Central memory CD8-positive, alpha-beta T cell (primary cell): ENCODE measurements around the gene HOXB3.
A peak's percentile ranks its signal among the peaks of the same experiment; 100 is the strongest.

Experiments used
- ATAC-seq: fragments of 150-1000 bp; cut with Tn5 transposase; replicated peaks from 2 replicates; pipeline ENCODE4 v1.10.0; 2022; ENCODE audit warnings: mild to moderate bottlenecking, moderate FRiP score, moderate number of reproducible peaks; ENCODE audit not compliant: poor library complexity, severe bottlenecking; ENCODE audit errors: extremely low read depth
- DNase-seq, 2 donors: peaks; one replicate each; pipeline ENCODE4 v3.0.0; 2021; ENCODE audit warnings: low spot score in 2 of 2
- H3K27ac Mint-ChIP-seq: one replicate; pipeline ENCODE4 v1.8.0; 2022; ENCODE audit warnings: low read depth, mild to moderate bottlenecking, moderate library complexity, mixed read lengths
- H3K27me3 Mint-ChIP-seq: one replicate; pipeline ENCODE4 v1.8.0; 2022; ENCODE audit warnings: mixed read lengths
- H3K36me3 Mint-ChIP-seq: one replicate; pipeline ENCODE4 v1.8.0; 2022; ENCODE audit warnings: mild to moderate bottlenecking, moderate library complexity, mixed read lengths; ENCODE audit not compliant: insufficient read depth
- H3K4me1 Mint-ChIP-seq: one replicate; pipeline ENCODE4 v1.8.0; 2022; ENCODE audit warnings: mixed read lengths
- H3K4me3 Mint-ChIP-seq: one replicate; pipeline ENCODE4 v1.8.0; 2022; ENCODE audit warnings: mild to moderate bottlenecking, moderate library complexity, mixed read lengths
- H3K9me3 Mint-ChIP-seq: one replicate; pipeline ENCODE4 v1.8.0; 2022; ENCODE audit warnings: mixed read lengths

The HOXB3 gene

DNA sequence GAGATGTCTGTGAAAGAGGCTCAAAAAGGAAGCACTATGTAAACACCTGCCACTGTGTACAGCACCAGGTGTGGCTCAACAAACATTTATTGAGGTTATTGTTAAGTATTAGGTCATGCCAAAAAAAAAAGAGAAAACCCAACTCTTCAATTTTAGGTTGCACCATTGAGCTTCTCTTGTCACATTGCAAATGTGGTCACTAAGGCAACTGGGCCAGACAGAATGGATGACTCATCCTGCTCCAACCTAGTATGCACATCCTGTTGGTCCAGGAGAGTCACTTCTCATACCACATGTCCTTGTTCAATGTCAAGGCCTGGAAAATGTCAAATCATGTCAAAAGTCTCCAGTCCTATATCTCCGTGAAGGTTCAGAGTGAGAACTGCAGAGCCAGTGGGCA, 84.3 kb downstream of the HOXB3 start:
- Mint-ChIP-seq H3K36me3 (peaks cover 3% of the 10 kb centered on the region), H3K4me1 (peaks cover 11% of the 10 kb centered on the region), H3K27ac (peak overlapping the region; percentile 49), H3K9me3 (no peaks in the 10 kb centered on the region), H3K27me3 (peaks cover 7% of the 10 kb centered on the region), H3K4me3 (no peak overlapping the region)
- DNase-seq, result peak in 1 of 2 donors; percentile 37
- peak; percentile 97 for ATAC-seq

GRCh38 chr17:48504953-48505352, 85.1 kb downstream of the HOXB3 start:
- peaks cover 7% of the 10 kb centered on the region for H3K4me1 Mint-ChIP-seq
- H3K4me3 Mint-ChIP-seq, result no peak overlapping the region
- H3K36me3 Mint-ChIP-seq, result peaks cover 3% of the 10 kb centered on the region
- H3K9me3 Mint-ChIP-seq, result no peaks in the 10 kb centered on the region
- H3K27me3 Mint-ChIP-seq, result peaks cover 7% of the 10 kb centered on the region
- peak overlapping the region; percentile 49 for H3K27ac Mint-ChIP-seq
- no peak for DNase-seq
- no peak for ATAC-seq

- H3K27me3 Mint-ChIP-seq, result peaks cover 7% of the 10 kb centered on the region
- no peak overlapping the region for H3K27ac Mint-ChIP-seq
- peaks cover 3% of the 10 kb centered on the region for H3K36me3 Mint-ChIP-seq
- DNase-seq (no peak), ATAC-seq (no peak)
- peaks cover 7% of the 10 kb centered on the region for H3K4me1 Mint-ChIP-seq
- no peak overlapping the region for H3K4me3 Mint-ChIP-seq
- no peaks in the 10 kb centered on the region for H3K9me3 Mint-ChIP-seq
These were observed 86.3 kb downstream of the HOXB3 start for GRCh38 chr17:48503747-48504146.

DNA sequence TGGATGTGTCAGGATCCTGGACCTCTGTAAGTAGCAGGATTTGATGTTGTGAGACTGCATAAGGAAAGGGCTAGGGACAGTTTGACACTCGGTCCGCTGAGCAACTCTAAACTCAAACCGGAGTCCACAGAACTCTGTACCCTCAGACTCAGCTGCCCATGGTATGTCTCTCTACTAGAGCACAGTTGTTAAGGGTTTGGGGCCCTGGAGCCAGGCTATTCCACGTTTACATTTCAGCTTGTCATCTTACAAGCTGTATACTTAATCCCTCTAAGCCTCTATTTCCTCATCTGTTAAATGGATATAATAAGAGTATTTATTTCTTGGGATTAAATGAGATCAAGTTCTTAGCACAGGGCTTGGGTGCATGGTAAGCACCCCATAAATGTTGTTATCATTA, 87.1 kb downstream of the HOXB3 start:
- Mint-ChIP-seq H3K4me3 (no peak overlapping the region), H3K27ac (no peak overlapping the region), H3K27me3 (peaks cover 7% of the 10 kb centered on the region)

DNA sequence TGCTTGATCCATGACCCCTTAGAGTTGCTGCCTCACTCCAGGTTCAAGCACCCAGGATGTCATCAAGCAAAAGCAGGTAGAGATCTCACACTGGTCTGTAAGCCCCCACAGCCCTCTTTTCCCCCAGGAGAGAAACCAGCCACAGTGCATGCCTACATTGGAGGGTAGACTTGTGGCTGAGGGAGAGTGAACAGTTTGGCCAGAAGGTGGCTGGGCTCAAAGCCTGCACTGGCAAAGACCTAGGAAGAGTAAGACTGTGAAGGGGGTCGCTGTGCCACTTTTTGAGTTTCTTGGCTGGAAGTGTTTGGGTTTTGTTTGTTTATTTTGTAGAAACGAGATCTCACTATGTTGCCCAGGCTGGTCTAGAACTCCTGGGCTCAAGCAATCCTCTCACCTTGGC, 87.7 kb downstream of the HOXB3 start:
- Mint-ChIP-seq H3K27ac (no peak overlapping the region), H3K36me3 (peaks cover 1% of the 10 kb centered on the region), H3K4me1 (peaks cover 7% of the 10 kb centered on the region), H3K9me3 (no peaks in the 10 kb centered on the region), H3K27me3 (peaks cover 7% of the 10 kb centered on the region), H3K4me3 (no peak overlapping the region)
- ATAC-seq (no peak), DNase-seq (no peak)

More for the DNA sequence above, 87.1 kb downstream of the HOXB3 start:
- Mint-ChIP-seq H3K36me3 (peaks cover 3% of the 10 kb centered on the region), H3K4me1 (peaks cover 7% of the 10 kb centered on the region), H3K9me3 (no peaks in the 10 kb centered on the region)
- ATAC-seq (no peak), DNase-seq (no peak)

DNA sequence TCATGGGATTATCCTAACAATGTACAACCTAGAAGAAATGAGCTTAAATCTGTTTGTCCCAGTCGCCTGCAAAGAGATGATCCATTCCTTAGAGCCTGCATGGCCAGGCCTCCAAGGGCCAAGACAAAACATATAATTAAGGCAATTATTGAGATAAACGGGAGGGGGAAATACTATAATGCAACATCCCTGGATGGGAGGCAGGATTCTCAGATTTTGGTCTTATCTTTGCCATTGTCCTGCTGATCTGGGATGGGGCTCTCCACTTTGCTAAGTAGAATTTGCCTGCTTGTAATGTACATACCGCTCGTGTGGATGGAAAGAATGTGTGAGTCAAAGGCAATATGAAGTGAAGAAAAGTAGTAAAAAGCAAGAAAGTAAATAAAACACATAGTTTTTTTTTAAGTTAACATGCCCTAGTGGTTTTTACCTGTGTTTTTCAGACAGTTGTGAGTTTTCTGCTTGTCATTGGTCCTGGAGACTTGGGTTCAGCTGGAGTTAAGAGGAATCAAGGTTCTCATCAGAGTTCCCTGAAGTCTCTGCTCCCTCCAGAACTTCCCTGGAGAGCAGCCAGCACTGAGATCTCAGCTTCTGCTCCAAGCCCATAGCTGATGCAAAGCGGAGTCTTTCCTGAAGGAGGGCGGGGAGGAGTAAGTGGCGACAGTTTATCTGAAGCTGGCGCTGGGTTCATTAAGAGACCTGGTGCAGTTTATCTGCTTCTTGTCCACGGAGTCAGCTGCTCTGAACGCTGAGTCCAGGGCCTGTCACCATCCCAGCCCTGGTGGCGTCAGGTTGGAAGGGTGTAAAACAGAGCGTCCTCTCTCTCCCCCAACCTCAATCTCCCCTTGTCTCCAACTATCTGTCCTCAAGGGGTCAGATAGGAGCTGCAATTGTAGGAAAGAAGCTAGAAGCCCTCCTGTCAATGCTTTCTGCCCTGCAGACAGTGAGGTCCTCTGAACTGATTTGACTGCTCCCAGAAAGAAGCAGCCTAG, 89.3 kb downstream of the HOXB3 start:
- peaks cover 7% of the 10 kb centered on the region for H3K4me1 Mint-ChIP-seq
- H3K9me3 Mint-ChIP-seq, result no peaks in the 10 kb centered on the region
- H3K27me3 Mint-ChIP-seq, result peaks cover 7% of the 10 kb centered on the region
- no peak overlapping the region for H3K27ac Mint-ChIP-seq
- no peak overlapping the region for H3K4me3 Mint-ChIP-seq
- no peak for DNase-seq
- no peaks in the 10 kb centered on the region for H3K36me3 Mint-ChIP-seq
- ATAC-seq, result no peak

DNA sequence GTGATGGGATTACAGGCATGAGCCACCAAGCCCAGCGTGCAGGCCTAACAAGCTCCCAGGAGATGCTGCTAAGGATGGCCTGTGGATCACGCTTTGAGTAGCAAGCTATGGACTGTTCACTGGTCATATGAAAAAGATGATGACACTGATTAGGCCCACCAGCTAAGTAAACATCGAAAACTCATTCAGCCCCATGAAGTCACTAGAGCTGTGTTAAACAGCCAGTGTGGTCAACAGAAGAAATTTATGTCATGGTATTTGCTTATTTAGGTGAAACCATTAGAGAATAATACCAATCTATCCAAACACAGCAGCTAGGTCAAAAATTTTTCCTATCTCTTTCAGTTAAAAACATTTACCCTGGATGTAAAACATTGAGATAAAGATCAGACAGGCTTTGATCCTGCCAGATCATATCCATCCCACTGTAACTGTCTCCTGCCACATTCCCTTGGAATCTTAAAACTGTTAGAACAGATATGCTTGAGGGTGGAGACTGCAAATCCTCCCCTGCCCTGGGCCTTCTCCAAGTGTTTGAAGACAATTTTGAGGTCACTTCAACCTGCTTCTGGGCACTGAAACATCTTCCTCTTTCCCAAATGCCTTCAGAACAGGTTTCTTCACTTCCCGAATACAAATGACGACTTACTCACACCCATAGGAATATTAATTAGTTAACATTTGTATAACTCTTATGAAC, 90.2 kb downstream of the HOXB3 start:
- Mint-ChIP-seq H3K27me3 (peaks cover 7% of the 10 kb centered on the region), H3K9me3 (no peaks in the 10 kb centered on the region), H3K4me1 (no peaks in the 10 kb centered on the region), H3K4me3 (no peak overlapping the region), H3K27ac (no peak overlapping the region), H3K36me3 (no peaks in the 10 kb centered on the region)
- no peak for DNase-seq
- no peak for ATAC-seq

GRCh38 chr17:48499248-48499647, 90.8 kb downstream of the HOXB3 start:
- H3K27ac Mint-ChIP-seq, result no peak overlapping the region
- no peak for DNase-seq
- no peaks in the 10 kb centered on the region for H3K4me1 Mint-ChIP-seq
- H3K9me3 Mint-ChIP-seq, result no peaks in the 10 kb centered on the region
- ATAC-seq, result no peak
- no peak overlapping the region for H3K4me3 Mint-ChIP-seq
- peaks cover 9% of the 10 kb centered on the region for H3K27me3 Mint-ChIP-seq
- H3K36me3 Mint-ChIP-seq, result no peaks in the 10 kb centered on the region
